Tibial artery (tissue), 4 donors: ENCODE results near the gene SLC35A4.

Source experiments
- DNase-seq, 2 donors: peaks; one replicate each; pipeline ENCODE4 v3.0.0-alpha.2; 2019
- H3K27ac ChIP-seq, 2 donors: fragments of 200-600 bp; sonication (generic) in 1 of 2; 1 replicate in 1 of 2; 2 replicates in 1 of 2; pipeline ENCODE4 v1.5.1; 2018 to 2019; ENCODE audit warnings: mild to moderate bottlenecking in 1 of 2
- H3K27me3 ChIP-seq, 2 donors: fragments of 200-600 bp; sonication (generic) in 1 of 2; one replicate each; pipeline versions ENCODE4 v1.5.1 to v1.6.0; 2016 to 2019
- H3K36me3 ChIP-seq, 3 donors: fragments of 200-600 bp; sonication (generic) in 2 of 3; one replicate each; pipeline ENCODE4 v1.5.1; 2016 to 2019; ENCODE audit warnings: mild to moderate bottlenecking in 2 of 3
- H3K4me1 ChIP-seq, 4 donors: fragments of 200-600 bp; sonication (generic) in 2 of 4; 1 replicate in 3 of 4; 2 replicates in 1 of 4; pipeline ENCODE4 v1.5.1; 2016 to 2019
- H3K4me3 ChIP-seq, 2 donors: fragments of 200-600 bp; sonication (generic) in 1 of 2; 1 replicate in 1 of 2; 2 replicates in 1 of 2; pipeline ENCODE4 v1.5.1; 2018 to 2019; ENCODE audit warnings: mild to moderate bottlenecking in 2 of 2
- H3K9me3 ChIP-seq, 3 donors: fragments of 200-600 bp; sonication (generic) in 1 of 3; one replicate each; pipeline ENCODE4 v1.5.1; 2016 to 2019
- CTCF ChIP-seq, 2 experiments: fragments of 200-600 bp in 1 of 2; fragments of 450-650 bp in 1 of 2; IDR thresholded peaks; one replicate each; pipeline ENCODE4 v1.5.1; 2017 to 2019; ENCODE audit warnings: antibody characterized with exemption in 2 of 2, mild to moderate bottlenecking in 1 of 2, moderate library complexity in 1 of 2
- intact Hi-C: fragments of 100-400 bp; cut with DNase I; formaldehyde crosslinking; loops from one replicate; pipeline ENCODE4 v1.15.0; 2023; ENCODE audit warnings: low total_unique reads

SLC35A4 gene

DNA sequence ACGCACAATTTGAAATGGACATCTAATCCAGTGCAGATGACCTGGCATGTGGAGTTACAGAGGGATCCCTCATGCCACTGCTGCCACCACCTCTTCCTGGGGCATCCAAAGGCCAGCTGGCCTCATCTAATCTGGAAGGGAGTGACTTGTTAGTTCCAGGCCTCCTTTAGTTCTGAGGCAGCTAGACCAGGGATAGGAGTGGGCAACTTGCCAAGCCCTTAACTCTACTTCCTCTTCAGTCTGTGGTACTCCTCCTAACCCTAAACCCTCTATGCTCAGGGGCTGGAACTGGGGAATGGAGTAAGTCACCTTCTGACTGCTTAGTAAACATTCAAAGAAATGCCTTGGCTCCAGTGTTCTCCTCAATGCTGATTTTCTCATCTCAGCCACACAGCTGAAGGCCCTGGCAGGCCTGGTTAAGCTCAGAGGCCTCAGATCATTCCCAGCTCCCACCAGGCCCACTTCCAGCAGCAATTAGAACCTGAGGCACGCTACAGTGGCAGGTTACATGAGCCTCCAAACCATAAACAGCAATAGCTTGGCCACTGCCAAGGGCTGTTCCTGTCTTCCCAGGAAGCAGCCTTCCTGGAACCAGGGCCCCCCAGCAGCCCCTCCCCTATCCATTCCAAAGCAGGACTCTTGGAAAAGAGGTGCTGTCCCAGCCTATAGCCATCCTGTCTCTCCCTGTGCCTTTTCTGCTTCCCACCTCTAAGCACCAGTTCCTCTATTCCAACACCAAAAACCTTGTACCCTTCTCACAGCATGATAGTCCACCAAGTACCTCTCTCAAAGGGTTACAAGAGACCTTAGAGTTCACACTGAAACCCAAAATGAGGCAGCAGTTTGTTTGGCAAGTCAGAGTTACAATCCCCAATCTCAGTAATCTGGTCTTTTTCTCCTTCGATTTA lies 15.1 kb upstream of the SLC35A4 start:
- no peak overlapping the region for H3K4me3 ChIP-seq
- TF ChIP-seq CTCF (IDR thresholded peaks at IDR 0.05) = no peak
- peaks cover 13 to 34% (median 27%) of the 10 kb centered on the region in 4 donors for H3K4me1 ChIP-seq
- peak overlapping the region; percentile 93 to 99 for H3K27ac ChIP-seq
- H3K36me3 ChIP-seq = peaks cover 12 to 39% (median 34%) of the 10 kb centered on the region in 3 donors
- peak in 1 of 2 donors; percentile 56 for DNase-seq
- intact Hi-C loops = loop anchor here (5.0 to 10.0 kb wide), 2 partner anchors 98 to 145 kb away; partner anchors contain the start of genes HARS1, HARS2, IK and NDUFA2
- H3K27me3 ChIP-seq = no peaks in the 10 kb centered on the region
- H3K9me3 ChIP-seq = no peaks in the 10 kb centered on the region

GRCh38 chr5:140550147-140551079 lies 14.2 kb upstream of the SLC35A4 start:
- H3K27ac ChIP-seq = peak overlapping the region; percentile 93 to 99
- H3K9me3 ChIP-seq = no peaks in the 10 kb centered on the region
- no peaks in the 10 kb centered on the region for H3K27me3 ChIP-seq
- H3K4me3 ChIP-seq = no peak overlapping the region
- H3K4me1 ChIP-seq = peaks cover 13 to 41% (median 30%) of the 10 kb centered on the region in 4 donors
- intact Hi-C loops = no loop called here
- TF ChIP-seq CTCF (IDR thresholded peaks at IDR 0.05) = no peak
- peaks cover 12 to 33% (median 29%) of the 10 kb centered on the region in 3 donors for H3K36me3 ChIP-seq
- DNase-seq = no peak

DNA sequence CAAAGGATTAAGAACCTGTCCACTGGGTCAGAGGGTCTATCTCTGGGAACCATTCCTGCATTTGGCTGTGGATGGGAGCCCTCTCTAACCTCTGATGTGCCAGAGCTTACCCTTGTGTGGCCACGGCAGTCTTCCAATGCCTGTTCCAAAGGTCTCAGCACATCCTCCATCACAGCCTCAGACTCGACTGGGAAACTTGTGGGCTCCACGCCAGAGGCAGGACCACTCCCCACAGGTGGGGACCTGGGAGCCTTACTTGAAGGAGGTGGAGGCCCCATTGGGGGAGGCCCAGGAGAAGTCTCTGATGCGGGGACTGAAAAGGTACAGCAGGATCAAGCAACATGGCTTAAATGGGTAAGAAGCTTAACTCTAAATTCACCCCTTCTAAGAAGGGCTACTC lies 12.8 kb upstream of the SLC35A4 start:
- intact Hi-C loops = no loop called here
- no peak for TF ChIP-seq CTCF (IDR thresholded peaks at IDR 0.05)
- Histone ChIP-seq H3K9me3 (no peaks in the 10 kb centered on the region), H3K4me3 (no peak overlapping the region), H3K27ac (no peak overlapping the region), H3K27me3 (no peaks in the 10 kb centered on the region), H3K4me1 (peaks cover 13 to 47% (median 38%) of the 10 kb centered on the region in 4 donors), H3K36me3 (peaks cover 12 to 33% (median 29%) of the 10 kb centered on the region in 3 donors)
- no peak for DNase-seq

- no peak overlapping the region for H3K4me3 ChIP-seq
- H3K27ac ChIP-seq = no peak overlapping the region
- H3K27me3 ChIP-seq = no peaks in the 10 kb centered on the region
- intact Hi-C loops = no loop called here
- no peak for DNase-seq
- no peaks in the 10 kb centered on the region for H3K9me3 ChIP-seq
- peaks cover 8 to 45% (median 29%) of the 10 kb centered on the region in 4 donors for H3K4me1 ChIP-seq
- H3K36me3 ChIP-seq = peaks cover 12 to 33% (median 29%) of the 10 kb centered on the region in 3 donors
- TF ChIP-seq CTCF (IDR thresholded peaks at IDR 0.05) = no peak
Measured at GRCh38 chr5:140553657-140554056, 11.0 kb upstream of the SLC35A4 start.

DNA sequence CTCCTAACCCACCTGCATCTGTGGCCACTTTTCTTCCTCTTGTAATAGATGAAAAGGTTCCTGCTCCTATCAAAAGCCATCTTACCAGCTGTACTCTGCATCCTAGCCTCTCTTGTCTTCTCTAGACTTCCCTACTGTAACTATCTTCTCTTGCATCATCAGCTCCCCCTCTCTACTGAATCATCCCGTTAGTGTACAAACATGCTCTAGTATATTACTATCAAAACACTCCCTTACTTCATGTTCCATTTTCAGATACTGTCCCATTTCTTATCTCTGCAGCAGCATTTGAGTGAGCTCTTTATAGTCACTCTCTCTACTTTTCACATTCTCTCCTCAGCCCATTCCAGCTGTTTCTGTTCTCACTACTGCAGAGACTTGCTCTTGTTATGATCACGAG lies 10.2 kb upstream of the SLC35A4 start:
- DNase-seq = no peak
- no peaks in the 10 kb centered on the region for H3K27me3 ChIP-seq
- H3K27ac ChIP-seq = no peak overlapping the region
- H3K36me3 ChIP-seq = peaks cover 12 to 27% (median 25%) of the 10 kb centered on the region in 3 donors
- intact Hi-C loops = no loop called here
- no peaks in the 10 kb centered on the region for H3K9me3 ChIP-seq
- H3K4me3 ChIP-seq = no peak overlapping the region
- peaks cover 4 to 37% (median 21%) of the 10 kb centered on the region in 4 donors for H3K4me1 ChIP-seq
- no peak for TF ChIP-seq CTCF (IDR thresholded peaks at IDR 0.05)
